ENCODE results near the gene DNAAF5. TPM values are rescaled to one million over a fixed set of nuclear protein-coding genes. Genes with fewer than 3 reads are reported as not detected.

DNAAF5 gene
- total and polyA plus RNA-seq, 2 experiments from 2014 or later = 19.0 to 23.5 TPM

DNA sequence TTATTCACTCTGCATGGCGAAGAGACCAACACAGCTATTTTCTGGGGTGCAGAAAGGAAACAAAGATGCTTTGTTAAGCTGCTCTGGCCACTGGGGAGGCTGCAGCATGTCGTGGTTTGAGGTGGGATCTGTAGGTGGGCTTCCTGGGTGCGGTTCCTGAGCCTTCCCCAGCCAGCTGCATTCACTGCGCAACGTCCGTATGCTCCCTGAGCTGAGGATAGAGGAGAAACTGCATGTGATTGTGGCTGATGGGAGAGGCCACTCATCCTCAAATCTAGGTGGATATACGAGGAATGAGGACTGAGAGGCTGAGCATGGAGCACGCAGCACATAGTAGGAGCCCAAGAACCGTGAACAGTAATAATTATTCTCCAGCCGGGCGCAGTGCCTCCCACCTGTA lies 9.9 kb upstream of the DNAAF5 start:
- H3K9me2 ChIP-seq (replicated peaks; ENCODE audit: insufficient read depth) = no peaks in the 10 kb centered on the region
- no peak overlapping the region for H3K27ac ChIP-seq
- DNase-seq (ENCODE audit: low spot score) = peak; percentile 1
- no peak overlapping the region for H2AFZ ChIP-seq
- H3K4me2 ChIP-seq = no peak overlapping the region
- H3K9me3 ChIP-seq (ENCODE audit: low read depth) = no peaks in the 10 kb centered on the region
- WGBS (ENCODE audit: low lambda C conversion rate, missing lambda C conversion rate) = 98% methylated on average over 11 of the region's 11 CpGs
- no peaks in the 10 kb centered on the region for H3K27me3 ChIP-seq
- no peak overlapping the region for H3K4me3 ChIP-seq
- no peaks in the 10 kb centered on the region for H3K4me1 ChIP-seq (ENCODE audit: insufficient read depth)
- peaks cover 1% of the 10 kb centered on the region for H3K79me2 ChIP-seq
- TF ChIP-seq, protein P1, sequence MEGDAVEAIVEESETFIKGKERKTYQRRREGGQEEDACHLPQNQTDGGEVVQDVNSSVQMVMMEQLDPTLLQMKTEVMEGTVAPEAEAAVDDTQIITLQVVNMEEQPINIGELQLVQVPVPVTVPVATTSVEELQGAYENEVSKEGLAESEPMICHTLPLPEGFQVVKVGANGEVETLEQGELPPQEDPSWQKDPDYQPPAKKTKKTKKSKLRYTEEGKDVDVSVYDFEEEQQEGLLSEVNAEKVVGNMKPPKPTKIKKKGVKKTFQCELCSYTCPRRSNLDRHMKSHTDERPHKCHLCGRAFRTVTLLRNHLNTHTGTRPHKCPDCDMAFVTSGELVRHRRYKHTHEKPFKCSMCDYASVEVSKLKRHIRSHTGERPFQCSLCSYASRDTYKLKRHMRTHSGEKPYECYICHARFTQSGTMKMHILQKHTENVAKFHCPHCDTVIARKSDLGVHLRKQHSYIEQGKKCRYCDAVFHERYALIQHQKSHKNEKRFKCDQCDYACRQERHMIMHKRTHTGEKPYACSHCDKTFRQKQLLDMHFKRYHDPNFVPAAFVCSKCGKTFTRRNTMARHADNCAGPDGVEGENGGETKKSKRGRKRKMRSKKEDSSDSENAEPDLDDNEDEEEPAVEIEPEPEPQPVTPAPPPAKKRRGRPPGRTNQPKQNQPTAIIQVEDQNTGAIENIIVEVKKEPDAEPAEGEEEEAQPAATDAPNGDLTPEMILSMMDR (IDR thresholded peaks at IDR 0.05; ENCODE audit: poor library complexity) = no peak
- TF ChIP-seq EZH2phosphoT487 (IDR thresholded peaks at IDR 0.05; ENCODE audit: low read depth, severe bottlenecking, unreplicated experiment) (no peak), EZH2 (IDR thresholded peaks at IDR 0.05; ENCODE audit: borderline replicate concordance) (no peak)
- no peaks in the 10 kb centered on the region for H3K36me3 ChIP-seq (replicated peaks; ENCODE audit: insufficient read depth, low read depth)
- H4K20me1 ChIP-seq (ENCODE audit: insufficient read depth, poor library complexity, severe bottlenecking) = no peaks in the 10 kb centered on the region

DNA sequence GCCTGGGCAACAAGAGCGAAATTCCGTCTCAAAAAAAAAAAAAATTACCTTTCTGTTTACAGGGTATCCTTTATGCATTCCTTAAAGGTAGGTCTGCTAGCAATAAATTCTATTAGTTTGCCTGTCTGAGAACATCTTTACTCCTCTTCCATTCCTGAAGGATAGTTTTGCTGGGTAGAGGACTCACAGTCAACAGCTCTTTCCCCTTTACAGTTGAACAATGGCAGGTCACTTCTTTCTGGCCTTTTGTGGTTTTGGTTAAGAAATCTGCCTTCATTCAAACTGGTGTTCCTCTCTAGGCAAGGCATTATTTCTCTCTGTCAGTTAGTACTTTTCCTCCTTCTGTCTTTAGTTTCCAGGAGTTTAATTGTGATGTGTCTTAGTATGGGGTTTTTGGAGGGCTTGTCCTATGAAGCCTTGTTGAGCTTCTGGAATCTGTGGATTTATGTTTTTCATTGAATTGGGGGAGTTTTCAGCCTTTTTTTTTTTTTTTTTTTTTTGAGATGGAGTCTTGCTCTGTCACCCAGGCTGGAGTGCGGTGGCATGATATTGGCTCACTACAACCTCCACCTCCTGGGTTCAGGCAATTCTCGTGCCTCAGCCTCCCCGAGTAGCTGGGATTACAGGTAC lies 4.8 kb upstream of the DNAAF5 start:
- H2AFZ ChIP-seq = no peak overlapping the region
- no peak overlapping the region for H3K4me3 ChIP-seq
- H3K79me2 ChIP-seq = peaks cover 25% of the 10 kb centered on the region
- H3K27me3 ChIP-seq = no peaks in the 10 kb centered on the region
- H3K9me3 ChIP-seq (ENCODE audit: low read depth) = no peaks in the 10 kb centered on the region
- no peaks in the 10 kb centered on the region for H3K36me3 ChIP-seq (replicated peaks; ENCODE audit: insufficient read depth, low read depth)
- peaks cover 5% of the 10 kb centered on the region for H3K4me1 ChIP-seq (ENCODE audit: insufficient read depth)
- TF ChIP-seq EZH2 (IDR thresholded peaks at IDR 0.05; ENCODE audit: borderline replicate concordance) (no peak), EZH2phosphoT487 (IDR thresholded peaks at IDR 0.05; ENCODE audit: low read depth, severe bottlenecking, unreplicated experiment) (no peak)
- TF ChIP-seq, protein P1 (IDR thresholded peaks at IDR 0.05; ENCODE audit: poor library complexity) = no peak
- no peaks in the 10 kb centered on the region for H4K20me1 ChIP-seq (ENCODE audit: insufficient read depth, poor library complexity, severe bottlenecking)
- no peak for DNase-seq (ENCODE audit: low spot score)
- 95% methylated on average over 5 of the region's 5 CpGs for WGBS (ENCODE audit: low lambda C conversion rate, missing lambda C conversion rate)
- no peak overlapping the region for H3K27ac ChIP-seq
- H3K4me2 ChIP-seq = no peak overlapping the region
- H3K9me2 ChIP-seq (replicated peaks; ENCODE audit: insufficient read depth) = no peaks in the 10 kb centered on the region

DNA sequence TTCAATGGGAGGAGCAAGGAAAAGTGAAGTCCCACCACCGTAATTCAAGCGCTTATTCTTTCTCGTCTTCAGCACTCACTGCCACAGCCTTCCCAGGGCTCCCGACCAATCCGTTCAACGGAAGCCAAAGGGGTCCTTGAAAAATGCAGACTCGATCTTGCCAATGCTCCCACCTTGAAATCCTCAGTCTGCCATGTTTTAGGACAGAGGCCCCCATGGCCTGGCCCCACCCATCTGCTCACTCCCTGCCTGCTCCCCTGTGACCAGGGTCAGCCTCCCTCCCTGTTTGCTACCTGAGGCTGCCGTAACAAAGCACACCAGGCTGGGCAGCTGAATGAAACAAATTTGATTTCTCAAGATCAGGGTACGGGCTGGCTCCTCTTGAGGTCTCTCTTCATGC lies 3.0 kb upstream of the DNAAF5 start:
- H3K4me3 ChIP-seq = no peak overlapping the region
- peaks cover 37% of the 10 kb centered on the region for H3K79me2 ChIP-seq
- no peaks in the 10 kb centered on the region for H3K9me3 ChIP-seq (ENCODE audit: low read depth)
- no peak overlapping the region for H3K27ac ChIP-seq
- no peaks in the 10 kb centered on the region for H3K36me3 ChIP-seq (replicated peaks; ENCODE audit: insufficient read depth, low read depth)
- H4K20me1 ChIP-seq (ENCODE audit: insufficient read depth, poor library complexity, severe bottlenecking) = no peaks in the 10 kb centered on the region
- no peak overlapping the region for H3K4me2 ChIP-seq
- H3K4me1 ChIP-seq (ENCODE audit: insufficient read depth) = peaks cover 10% of the 10 kb centered on the region
- H3K27me3 ChIP-seq = no peaks in the 10 kb centered on the region
- DNase-seq (ENCODE audit: low spot score) = peak; percentile 1
- H2AFZ ChIP-seq = no peak overlapping the region
- WGBS (ENCODE audit: low lambda C conversion rate, missing lambda C conversion rate) = 96% methylated on average over 9 of the region's 9 CpGs
- no peaks in the 10 kb centered on the region for H3K9me2 ChIP-seq (replicated peaks; ENCODE audit: insufficient read depth)
- no peak for TF ChIP-seq EZH2 (IDR thresholded peaks at IDR 0.05; ENCODE audit: borderline replicate concordance)

DNA sequence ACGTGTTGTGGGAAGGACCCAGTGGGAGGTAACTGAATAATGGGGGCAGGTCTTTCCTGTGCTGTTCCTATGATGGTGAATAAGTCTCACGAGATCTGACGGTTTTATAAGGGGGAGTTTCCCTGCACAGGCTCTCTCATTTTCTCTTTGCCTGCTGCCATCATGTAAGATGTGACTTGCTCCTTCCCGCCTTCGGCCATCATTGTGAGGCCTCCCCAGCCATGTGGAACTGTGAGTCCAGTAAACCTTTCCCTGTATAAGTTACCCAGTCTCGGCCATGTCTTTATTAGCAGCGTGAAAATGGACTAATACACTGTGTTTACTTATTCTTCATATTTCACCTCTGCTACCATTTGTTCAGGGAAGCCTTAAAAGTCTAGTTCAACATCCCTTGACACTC lies 2.2 kb upstream of the DNAAF5 start:
- Histone ChIP-seq H3K4me2 (no peak overlapping the region), H3K9me3 (ENCODE audit: low read depth) (no peaks in the 10 kb centered on the region), H2AFZ (no peak overlapping the region), H3K79me2 (peaks cover 38% of the 10 kb centered on the region), H3K4me1 (ENCODE audit: insufficient read depth) (peaks cover 10% of the 10 kb centered on the region), H3K4me3 (no peak overlapping the region), H4K20me1 (ENCODE audit: insufficient read depth, poor library complexity, severe bottlenecking) (no peaks in the 10 kb centered on the region), H3K27ac (no peak overlapping the region), H3K36me3 (replicated peaks; ENCODE audit: insufficient read depth, low read depth) (no peaks in the 10 kb centered on the region), H3K9me2 (replicated peaks; ENCODE audit: insufficient read depth) (no peaks in the 10 kb centered on the region), H3K27me3 (no peaks in the 10 kb centered on the region)
- DNase-seq (ENCODE audit: low spot score) = peak; percentile 1
- 93% methylated on average over 7 of the region's 7 CpGs for WGBS (ENCODE audit: low lambda C conversion rate, missing lambda C conversion rate)
- TF ChIP-seq EZH2 (IDR thresholded peaks at IDR 0.05; ENCODE audit: borderline replicate concordance) (no peak), EZH2phosphoT487 (IDR thresholded peaks at IDR 0.05; ENCODE audit: low read depth, severe bottlenecking, unreplicated experiment) (no peak)
- TF ChIP-seq, protein P1 (IDR thresholded peaks at IDR 0.05; ENCODE audit: poor library complexity) = no peak
